HepG2 (cell line): ENCODE results near the gene ERICH6.
"Not testable (repeated sequence)": the region's sequence is repeated elsewhere in the genome, so short reads cannot be mapped to it uniquely, and the experiment has no call there.

Experiments
- TF ChIP-seq, protein P1 (sequence below), 2 experiments: sonication (generic) in 1 of 2; formaldehyde crosslinking in 1 of 2; IDR thresholded peaks; 2 replicates each; pipeline versions ENCODE4 v1.6.1 to v1.9.0; 2014 to 2022; ENCODE audit warnings: antibody characterized with exemption in 1 of 2, borderline replicate concordance in 1 of 2, inconsistent platforms in 1 of 2, low read depth in 1 of 2, missing genetic modification reagents in 1 of 2
- TF ChIP-seq, protein P2 (sequence below): sonication (generic); formaldehyde crosslinking; IDR thresholded peaks from 2 replicates; pipeline ENCODE4 v1.8.1; 2022; ENCODE audit warnings: low read depth, mild to moderate bottlenecking, missing genetic modification reagents

DNA sequence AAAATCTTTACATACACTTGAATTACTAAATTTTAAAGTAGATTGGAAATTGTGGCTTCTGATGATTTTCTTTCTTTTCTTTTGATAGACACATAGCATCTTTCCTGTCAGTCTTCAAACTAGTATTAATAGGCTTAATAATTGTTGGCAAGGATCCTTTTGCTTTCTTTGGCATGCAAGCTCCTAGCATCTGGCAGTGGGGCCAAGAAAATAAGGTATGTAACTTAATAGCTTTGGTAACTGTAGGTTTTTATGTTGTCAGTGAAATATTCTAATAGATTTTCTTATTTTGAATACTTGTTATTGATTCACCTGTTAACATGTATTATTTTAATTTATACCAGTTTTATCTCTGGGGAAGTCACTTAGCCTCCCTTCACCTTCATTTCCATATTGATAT lies 80.8 kb downstream of the ERICH6 start:
- TF ChIP-seq, protein P1, sequence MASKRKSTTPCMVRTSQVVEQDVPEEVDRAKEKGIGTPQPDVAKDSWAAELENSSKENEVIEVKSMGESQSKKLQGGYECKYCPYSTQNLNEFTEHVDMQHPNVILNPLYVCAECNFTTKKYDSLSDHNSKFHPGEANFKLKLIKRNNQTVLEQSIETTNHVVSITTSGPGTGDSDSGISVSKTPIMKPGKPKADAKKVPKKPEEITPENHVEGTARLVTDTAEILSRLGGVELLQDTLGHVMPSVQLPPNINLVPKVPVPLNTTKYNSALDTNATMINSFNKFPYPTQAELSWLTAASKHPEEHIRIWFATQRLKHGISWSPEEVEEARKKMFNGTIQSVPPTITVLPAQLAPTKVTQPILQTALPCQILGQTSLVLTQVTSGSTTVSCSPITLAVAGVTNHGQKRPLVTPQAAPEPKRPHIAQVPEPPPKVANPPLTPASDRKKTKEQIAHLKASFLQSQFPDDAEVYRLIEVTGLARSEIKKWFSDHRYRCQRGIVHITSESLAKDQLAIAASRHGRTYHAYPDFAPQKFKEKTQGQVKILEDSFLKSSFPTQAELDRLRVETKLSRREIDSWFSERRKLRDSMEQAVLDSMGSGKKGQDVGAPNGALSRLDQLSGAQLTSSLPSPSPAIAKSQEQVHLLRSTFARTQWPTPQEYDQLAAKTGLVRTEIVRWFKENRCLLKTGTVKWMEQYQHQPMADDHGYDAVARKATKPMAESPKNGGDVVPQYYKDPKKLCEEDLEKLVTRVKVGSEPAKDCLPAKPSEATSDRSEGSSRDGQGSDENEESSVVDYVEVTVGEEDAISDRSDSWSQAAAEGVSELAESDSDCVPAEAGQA (IDR thresholded peaks at IDR 0.05; ENCODE audit: low read depth): not testable (repeated sequence)
- TF ChIP-seq, protein P1 (CRISPR knock-in tag; IDR thresholded peaks at IDR 0.05; ENCODE audit: borderline replicate concordance): not testable (repeated sequence)
- TF ChIP-seq, protein P2, sequence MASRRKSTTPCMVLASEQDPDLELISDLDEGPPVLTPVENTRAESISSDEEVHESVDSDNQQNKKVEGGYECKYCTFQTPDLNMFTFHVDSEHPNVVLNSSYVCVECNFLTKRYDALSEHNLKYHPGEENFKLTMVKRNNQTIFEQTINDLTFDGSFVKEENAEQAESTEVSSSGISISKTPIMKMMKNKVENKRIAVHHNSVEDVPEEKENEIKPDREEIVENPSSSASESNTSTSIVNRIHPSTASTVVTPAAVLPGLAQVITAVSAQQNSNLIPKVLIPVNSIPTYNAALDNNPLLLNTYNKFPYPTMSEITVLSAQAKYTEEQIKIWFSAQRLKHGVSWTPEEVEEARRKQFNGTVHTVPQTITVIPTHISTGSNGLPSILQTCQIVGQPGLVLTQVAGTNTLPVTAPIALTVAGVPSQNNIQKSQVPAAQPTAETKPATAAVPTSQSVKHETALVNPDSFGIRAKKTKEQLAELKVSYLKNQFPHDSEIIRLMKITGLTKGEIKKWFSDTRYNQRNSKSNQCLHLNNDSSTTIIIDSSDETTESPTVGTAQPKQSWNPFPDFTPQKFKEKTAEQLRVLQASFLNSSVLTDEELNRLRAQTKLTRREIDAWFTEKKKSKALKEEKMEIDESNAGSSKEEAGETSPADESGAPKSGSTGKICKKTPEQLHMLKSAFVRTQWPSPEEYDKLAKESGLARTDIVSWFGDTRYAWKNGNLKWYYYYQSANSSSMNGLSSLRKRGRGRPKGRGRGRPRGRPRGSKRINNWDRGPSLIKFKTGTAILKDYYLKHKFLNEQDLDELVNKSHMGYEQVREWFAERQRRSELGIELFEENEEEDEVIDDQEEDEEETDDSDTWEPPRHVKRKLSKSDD (CRISPR knock-in tag): not testable (repeated sequence)
